ENCODE measurements around the gene CAMTA1. TPM values are rescaled to one million over a fixed set of nuclear protein-coding genes. Genes with fewer than 3 reads are reported as not detected.

Gene CAMTA1
- polyA plus RNA-seq, 1 experiment, result 64.9 TPM

GRCh38 chr1:7450838-7451237 lies 665.6 kb downstream of the CAMTA1 start:
- CTCF ChIA-PET, result no interaction called here

GRCh38 chr1:7453038-7453437 lies 667.8 kb downstream of the CAMTA1 start:
- POLR2A ChIA-PET, result no interaction called here
- H3K27ac ChIP-seq (ENCODE audit: low read depth, low read length), result no peak overlapping the region
- H3K4me3 ChIP-seq (ENCODE audit: low read depth, low read length), result no peak overlapping the region
- DNase-seq (ENCODE audit: low read depth, low spot score), result no peak
- no peaks in the 10 kb centered on the region for H3K9me3 ChIP-seq (ENCODE audit: control insufficient read depth, insufficient read depth, low read length)
- H3K27me3 ChIP-seq (ENCODE audit: control insufficient read depth, insufficient read depth, low read length), result no peaks in the 10 kb centered on the region
- TF ChIP-seq, protein P1, sequence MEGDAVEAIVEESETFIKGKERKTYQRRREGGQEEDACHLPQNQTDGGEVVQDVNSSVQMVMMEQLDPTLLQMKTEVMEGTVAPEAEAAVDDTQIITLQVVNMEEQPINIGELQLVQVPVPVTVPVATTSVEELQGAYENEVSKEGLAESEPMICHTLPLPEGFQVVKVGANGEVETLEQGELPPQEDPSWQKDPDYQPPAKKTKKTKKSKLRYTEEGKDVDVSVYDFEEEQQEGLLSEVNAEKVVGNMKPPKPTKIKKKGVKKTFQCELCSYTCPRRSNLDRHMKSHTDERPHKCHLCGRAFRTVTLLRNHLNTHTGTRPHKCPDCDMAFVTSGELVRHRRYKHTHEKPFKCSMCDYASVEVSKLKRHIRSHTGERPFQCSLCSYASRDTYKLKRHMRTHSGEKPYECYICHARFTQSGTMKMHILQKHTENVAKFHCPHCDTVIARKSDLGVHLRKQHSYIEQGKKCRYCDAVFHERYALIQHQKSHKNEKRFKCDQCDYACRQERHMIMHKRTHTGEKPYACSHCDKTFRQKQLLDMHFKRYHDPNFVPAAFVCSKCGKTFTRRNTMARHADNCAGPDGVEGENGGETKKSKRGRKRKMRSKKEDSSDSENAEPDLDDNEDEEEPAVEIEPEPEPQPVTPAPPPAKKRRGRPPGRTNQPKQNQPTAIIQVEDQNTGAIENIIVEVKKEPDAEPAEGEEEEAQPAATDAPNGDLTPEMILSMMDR (IDR thresholded peaks at IDR 0.05; ENCODE audit: low read depth, low read length), result no peak
- CTCF ChIA-PET, result interaction anchor here (2.3 kb wide), 1 partner anchor 18 kb away, joined by 7 read pairs; no protein-coding TSS in a partner anchor

More at GRCh38 chr1:7450838-7451237, 665.6 kb downstream of the CAMTA1 start:
- no peak overlapping the region for H3K4me3 ChIP-seq (ENCODE audit: low read depth, low read length)
- POLR2A ChIA-PET, result interaction anchor here (0.6 kb wide), 1 partner anchor 1008 kb away, joined by 6 read pairs; no protein-coding TSS in a partner anchor
- TF ChIP-seq, protein P1 (IDR thresholded peaks at IDR 0.05; ENCODE audit: low read depth, low read length), result no peak
- no peaks in the 10 kb centered on the region for H3K27me3 ChIP-seq (ENCODE audit: control insufficient read depth, insufficient read depth, low read length)
- DNase-seq (ENCODE audit: low read depth, low spot score), result no peak
- no peaks in the 10 kb centered on the region for H3K9me3 ChIP-seq (ENCODE audit: control insufficient read depth, insufficient read depth, low read length)
- H3K27ac ChIP-seq (ENCODE audit: low read depth, low read length), result no peak overlapping the region

DNA sequence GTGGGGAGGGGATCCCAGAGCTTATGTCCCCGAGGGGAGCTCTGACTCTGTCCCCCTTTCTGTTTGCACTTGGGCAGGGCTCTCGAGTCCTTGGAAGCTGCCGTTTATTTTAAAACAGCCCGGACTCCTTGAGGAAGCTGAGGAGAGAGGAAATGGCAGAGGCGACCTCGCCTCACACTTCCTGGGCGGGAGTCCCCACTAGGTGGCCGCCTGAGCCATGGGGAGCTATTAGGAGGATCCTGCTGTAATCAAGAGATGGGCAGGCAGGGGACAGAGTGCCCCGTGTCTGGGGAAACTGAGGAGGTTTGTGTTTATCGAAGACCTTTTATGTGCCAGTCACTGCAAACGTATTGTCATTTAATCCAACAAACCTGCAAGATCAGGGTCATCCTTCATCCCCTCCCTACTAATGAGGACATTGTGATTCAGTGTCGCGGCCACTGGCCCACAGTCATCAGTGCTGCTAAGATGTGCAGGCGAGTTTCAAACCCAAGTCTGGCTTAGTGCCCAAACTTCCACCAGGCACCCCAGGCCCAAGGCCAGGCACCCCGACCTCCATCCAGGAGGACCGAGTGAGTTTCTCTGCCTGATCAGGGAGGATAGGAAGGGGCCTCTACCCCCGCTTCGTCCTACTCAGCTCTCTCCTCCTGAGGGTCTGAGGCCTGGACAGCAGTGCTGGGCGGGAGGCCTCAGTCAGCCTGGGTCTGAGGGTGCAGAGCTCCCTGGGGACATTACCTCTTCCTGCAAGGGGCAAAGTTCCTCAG lies 669.0 kb downstream of the CAMTA1 start:
- DNase-seq (ENCODE audit: low read depth, low spot score), result no peak

DNA sequence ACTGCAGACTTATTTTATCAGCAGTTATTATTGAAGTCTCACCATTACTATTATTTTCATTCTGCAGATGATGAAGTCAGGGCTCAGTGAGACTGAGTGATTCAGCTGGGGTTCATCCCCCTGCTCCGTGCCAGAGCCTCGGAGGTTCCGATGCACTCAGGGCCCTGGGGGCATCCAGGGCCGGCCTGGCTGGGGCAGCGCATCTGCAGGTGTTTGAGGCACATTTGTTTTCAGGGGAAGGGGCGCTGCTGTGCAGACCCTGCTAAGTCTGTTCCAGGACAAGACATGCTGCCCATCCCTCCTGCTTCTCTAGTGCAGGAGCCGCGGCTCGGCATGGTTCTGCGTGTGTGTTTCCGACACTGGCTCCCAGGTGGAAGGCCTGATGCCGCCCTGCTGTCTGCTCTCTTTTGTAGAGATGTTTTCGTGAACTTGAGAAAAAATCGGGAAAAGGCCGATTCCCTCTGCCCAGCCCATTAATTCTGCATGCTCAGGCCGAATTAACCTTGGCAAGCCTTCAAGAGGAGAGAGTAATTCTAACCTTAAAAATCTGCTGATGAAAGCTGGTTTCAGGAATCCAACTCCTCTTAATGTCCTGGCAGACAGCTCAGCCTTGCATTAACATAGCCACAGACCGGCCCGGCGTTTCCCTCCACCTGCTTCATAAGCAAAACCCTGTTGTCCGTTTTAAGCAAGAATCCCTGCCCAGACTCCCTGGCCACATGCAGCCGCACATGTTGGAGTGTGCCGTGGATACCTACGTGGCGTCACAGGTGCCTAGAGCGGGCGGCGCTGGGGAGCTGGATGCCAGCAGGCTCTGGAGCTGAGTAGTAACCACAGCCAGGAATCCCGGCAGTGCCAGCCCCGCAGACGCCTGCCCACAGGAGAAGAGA lies 669.9 kb downstream of the CAMTA1 start:
- no peak overlapping the region for H3K4me3 ChIP-seq (ENCODE audit: low read depth, low read length)
- no peak for DNase-seq (ENCODE audit: low read depth, low spot score)
- H3K27me3 ChIP-seq (ENCODE audit: control insufficient read depth, insufficient read depth, low read length), result no peaks in the 10 kb centered on the region
- no peaks in the 10 kb centered on the region for H3K9me3 ChIP-seq (ENCODE audit: control insufficient read depth, insufficient read depth, low read length)
- POLR2A ChIA-PET, result no interaction called here
- H3K27ac ChIP-seq (ENCODE audit: low read depth, low read length), result no peak overlapping the region
- CTCF ChIA-PET, result interaction anchor here (0.5 to 2.3 kb wide), 2 partner anchors 16 to 94 kb away, joined by 6 to 7 read pairs; no protein-coding TSS in a partner anchor
- TF ChIP-seq, protein P1 (IDR thresholded peaks at IDR 0.05; ENCODE audit: low read depth, low read length), result no peak

More for the DNA sequence above, 669.0 kb downstream of the CAMTA1 start:
- ChIA-PET CTCF (interaction anchor here (0.6 to 2.3 kb wide), 5 partner anchors 15 to 734 kb away, joined by 3 to 7 read pairs (median 3); no protein-coding TSS in a partner anchor), POLR2A (no interaction called here)
- no peak overlapping the region for H3K27ac ChIP-seq (ENCODE audit: low read depth, low read length)
- TF ChIP-seq, protein P1 (IDR thresholded peaks at IDR 0.05; ENCODE audit: low read depth, low read length), result peak; percentile 62
- no peaks in the 10 kb centered on the region for H3K27me3 ChIP-seq (ENCODE audit: control insufficient read depth, insufficient read depth, low read length)
- no peaks in the 10 kb centered on the region for H3K9me3 ChIP-seq (ENCODE audit: control insufficient read depth, insufficient read depth, low read length)
- H3K4me3 ChIP-seq (ENCODE audit: low read depth, low read length), result no peak overlapping the region
